GM18498 (cell line): ENCODE data around the gene DEK.

Experiments
- ATAC-seq: cut with Tn5 transposase; IDR thresholded peaks from one replicate; pipeline ENCODE4 v1.9.1; 2021; ENCODE audit warnings: mild to moderate bottlenecking, moderate library complexity; ENCODE audit not compliant: unreplicated experiment

The DEK gene

DNA sequence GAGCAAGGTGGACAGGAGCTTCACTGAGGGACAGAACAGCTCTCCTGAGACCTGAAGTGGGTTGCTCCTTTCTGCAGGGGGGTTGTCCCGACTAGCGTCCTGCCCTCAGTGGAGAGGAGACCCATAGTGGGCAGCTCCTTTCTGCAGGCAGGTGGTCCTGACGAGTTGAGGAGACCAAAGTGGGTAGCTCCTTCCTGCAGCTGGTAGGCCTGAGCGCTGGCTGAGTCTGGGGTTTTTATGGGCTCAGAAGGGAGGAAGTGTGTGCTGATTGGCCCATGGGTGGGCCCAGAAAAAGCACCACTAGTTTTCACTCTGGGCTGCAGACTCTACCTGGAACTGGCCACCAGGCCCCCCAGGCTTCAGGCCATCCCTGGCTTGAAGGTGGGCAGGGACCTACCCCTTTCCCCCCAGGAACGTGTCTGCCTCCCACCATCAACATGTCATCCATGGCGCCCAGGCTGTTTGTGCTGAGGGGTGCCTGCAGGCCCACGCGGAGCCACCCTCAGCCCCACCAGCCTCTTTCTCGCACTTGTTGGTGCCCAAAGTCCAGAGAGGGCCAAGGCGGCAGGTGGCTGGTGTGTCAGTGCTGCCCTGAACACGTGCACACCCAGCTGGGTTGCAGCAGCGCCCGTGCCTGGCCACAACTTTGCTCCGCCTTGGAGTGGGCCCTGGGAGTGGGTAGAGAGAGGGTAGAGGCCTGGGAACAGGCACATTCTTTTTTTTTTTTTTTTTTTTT, 1.6 kb upstream of the DEK start:
- ATAC-seq: no peak

DNA sequence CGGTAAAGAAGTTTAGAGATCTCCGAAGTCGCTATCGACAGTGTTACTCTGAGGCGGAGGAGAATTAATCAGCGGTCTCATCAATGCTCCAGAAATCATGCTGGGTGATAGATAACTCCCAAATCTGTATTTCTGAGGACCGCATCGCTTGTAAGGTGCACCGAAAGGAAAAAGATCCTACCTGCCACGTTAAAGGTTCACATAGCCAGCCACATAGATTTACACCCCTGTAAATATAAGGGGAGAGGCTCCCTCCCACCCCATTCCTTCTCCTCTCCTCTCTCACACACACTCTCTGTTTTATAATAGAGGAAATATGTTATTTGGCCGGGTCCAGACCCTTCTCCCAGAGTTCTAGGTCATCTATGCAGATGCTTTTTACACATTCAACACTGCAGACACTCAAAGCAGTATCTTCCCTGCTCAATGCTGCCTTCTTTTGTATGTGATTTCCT, 620 bp upstream of the DEK start:
- no peak for ATAC-seq

DNA sequence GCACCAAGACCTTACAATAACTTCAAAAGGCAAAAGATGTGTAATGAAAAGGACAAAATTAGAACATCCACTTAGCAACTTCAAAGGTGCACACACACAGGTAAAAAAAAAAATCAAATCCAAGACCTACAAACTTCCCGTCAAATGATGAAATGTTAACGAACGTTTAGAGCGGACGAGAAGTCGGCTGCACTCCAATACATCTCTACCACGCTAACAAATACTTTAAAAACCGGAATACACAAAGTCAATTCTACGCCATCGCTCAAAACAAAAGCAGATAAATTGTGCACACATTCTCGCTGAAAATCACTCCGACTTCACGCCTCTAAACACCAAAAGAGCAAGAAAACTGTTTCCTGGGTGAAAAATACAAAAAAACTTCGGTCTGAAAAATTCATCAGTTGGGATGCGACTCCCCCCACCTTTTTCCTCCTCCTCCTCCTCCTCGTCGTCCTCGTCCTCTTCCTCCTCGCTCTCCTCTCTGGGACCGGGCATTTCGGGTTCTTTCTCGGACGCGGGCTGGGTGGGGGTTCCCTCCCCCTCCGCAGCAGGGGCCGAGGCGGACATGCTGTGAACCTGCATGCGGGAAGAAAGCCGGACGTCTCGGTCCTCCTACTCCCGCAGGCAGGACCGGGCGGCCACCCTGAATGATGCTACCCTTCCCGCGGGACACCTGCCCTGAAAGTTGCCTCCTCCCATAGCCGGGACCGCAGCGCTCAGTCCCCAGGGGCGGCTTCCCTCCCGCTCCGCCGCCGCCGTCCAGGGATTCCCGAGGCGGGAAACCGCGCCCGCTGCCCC, 712 bp downstream of the DEK start:
- peak; percentile 2 for ATAC-seq

DNA sequence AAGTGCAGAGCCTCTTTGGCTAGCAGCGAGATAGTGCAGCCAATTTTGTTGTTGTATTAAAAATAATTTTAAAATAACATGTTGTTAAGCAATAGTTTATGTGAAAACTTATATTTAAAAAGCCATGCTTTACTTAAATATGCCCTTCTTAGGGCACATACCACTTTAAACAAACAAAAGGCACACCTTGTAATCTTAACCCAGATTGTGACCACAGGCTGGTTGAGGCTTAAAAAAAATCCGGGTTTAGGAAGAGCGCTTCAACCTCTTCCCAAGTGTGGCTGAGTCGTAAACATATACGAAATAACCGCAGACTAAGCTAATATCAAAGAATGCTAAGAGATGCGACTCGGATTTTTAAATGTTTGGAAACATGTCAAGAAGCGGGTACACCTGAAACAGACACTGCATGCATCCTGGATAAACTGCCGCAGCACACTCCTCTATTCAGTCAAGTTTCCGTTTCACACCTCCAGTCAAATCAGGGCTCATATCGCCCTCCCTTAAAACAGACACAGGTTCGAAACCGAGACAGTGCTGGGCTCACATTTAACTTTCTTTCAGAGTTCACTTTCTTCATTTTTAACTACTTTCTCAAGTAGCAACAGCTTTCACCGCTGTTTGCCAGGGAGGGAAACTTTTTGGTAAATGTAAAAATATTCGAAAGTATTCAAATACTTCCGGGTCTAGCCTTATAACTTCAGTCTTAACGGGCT, 1.5 kb downstream of the DEK start:
- ATAC-seq: peak; percentile 62

DNA sequence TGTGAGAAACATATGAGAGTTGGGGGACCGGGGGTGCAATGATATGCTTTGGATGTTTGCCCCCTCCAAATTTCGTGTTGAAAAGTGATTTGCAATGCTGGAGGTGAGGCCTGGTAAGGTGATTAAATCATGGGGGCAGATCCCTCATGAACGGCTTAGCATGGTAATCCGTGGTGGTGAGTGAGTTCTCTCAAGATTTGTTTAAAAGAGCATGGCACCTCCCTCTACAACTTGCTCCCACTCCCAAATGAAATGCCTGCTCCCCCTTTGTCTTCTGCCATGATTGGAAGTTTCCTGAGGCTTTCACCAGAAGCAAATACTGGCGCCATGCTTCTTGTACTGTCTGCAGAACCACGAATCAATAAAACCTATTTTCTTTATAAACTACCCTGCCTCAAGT, 2.5 kb downstream of the DEK start:
- no peak for ATAC-seq

DNA sequence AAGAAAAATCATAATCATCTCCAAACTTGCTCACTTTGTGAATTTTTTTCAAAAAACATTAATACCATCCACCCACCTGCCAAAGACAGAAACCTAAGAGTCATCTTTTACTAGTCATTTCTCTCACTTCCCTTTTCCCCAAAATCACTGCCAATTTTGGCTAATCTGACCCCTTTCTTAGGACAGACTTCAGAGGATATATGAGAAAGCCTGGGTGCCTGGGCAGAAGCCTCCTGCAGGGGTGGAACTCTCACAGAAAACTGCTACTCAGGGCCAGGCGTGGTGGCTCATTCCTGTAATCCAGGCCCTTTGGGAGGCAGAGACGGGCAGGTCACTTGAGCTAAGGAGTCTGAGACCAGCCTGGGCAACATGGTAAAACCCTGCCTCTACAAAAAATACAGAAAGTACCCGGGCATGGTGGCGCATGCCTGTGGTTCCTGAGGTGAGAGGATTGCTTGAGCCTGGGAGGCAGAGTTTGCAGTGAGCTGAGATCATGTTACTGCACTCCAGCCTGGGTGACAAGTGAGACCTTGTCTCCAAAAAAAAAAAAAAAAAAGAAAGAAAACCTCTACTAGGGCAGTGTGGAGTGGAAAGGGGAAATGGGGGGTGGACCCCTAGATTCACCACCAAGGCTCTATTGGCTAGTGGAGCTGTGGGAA, 3.8 kb downstream of the DEK start:
- ATAC-seq: peak; percentile 43

DNA sequence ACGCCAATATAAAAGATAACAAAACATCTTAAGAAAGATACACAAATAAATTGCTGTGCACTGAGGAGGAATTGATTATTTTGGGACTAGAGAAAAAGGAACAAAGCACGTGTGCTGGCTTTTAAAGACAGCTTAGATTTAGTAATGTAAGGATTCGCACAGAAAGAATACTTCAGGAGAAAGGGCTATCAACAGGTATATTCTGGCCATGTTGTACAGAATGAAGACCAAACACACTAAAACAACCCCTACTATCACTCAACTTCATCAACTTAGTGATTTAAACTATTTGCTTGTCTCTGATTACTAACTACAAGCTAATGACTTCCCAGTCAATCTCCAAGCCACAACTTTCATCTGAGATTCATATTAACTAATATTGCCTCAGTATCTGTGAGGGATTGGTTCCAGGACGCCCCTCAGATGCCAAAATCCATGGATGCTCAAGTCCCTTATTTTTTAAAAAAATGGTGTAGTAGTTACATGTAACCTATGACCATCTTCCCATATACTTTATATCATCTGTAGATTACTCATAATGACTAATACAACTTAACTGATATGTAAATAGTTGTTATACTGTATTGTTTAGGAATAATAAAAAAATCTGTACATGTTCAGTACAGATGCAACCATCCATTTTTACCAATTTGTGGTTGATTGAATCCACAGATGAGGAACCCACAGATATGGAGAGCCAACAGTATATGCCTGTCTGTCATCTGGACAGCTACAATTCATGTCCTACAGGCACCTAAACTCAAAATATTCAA, 4.5 kb downstream of the DEK start:
- no peak for ATAC-seq

DNA sequence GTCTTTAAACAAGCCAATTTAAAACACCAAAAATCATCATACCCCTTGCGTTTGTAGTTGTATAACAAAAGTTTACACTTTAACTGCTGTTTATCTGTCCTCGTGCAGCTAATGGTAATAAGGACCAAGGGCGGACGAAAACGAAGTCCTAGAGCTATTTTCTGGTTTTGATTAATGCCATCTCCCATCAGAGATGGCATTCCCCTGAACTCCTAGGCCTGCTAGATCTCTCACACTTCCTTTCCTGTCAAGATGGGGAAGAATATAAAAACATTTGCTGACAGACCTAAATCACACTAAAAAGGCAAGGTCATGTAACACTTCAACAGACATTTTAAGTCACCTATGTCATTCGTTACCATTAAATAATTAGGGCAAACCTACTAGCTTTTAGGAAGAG, 9.5 kb downstream of the DEK start:
- ATAC-seq: no peak

DNA sequence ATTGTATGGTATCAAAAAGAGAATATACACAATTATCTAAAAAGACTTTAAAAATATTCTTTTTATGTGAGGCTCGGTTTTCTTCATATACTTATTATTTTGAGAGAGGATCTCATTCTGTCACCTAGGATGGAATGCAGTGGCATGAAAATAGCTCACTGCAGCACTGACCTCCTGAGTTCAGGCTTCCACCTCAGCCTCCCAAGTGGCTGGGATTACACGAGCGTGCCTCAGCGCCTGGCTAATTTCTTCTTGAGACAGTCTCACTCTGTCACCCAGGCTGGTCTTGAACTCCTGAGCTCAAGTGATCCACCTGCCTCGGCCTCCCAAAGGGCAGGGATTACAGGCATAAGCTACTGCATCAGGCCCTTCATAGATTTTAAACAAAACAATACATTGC, 10.7 kb downstream of the DEK start:
- ATAC-seq: no peak

DNA sequence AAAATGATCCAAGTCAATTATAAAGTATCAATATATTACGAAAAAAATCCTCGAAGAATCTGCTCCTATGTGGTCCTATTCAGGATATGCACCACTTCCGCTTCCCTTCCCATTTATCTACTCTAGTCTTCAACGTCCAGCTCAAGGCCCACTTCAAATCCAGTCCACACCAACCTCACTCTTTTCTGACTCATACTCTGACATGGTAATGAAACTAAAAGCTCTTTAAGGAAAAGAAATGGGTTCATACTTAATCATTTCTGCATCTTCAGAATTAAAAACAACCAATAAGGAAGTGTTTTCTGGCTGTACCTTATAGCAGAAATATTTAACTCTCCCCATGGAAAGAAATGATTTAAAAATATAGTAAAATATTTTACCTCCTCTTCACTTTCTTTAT, 15.1 kb downstream of the DEK start:
- ATAC-seq: no peak

DNA sequence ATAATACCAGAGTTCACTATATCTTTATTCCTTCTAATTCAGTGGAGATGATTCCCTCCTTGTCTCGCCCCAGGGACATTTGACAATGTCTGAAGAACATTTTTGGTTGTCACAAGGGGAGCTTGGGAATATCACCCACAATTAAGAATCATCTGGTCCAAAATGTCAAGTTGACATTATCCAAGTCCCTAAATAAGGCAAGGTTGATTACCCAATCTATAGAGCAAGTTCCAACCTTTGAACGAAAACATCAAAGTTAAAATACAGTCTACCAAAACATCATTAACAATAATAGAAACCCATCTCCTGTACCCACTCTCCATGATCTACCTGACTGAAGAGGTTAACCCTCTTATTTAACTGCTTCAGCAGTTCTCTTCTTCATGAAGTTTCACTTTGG, 15.6 kb downstream of the DEK start:
- ATAC-seq: no peak

DNA sequence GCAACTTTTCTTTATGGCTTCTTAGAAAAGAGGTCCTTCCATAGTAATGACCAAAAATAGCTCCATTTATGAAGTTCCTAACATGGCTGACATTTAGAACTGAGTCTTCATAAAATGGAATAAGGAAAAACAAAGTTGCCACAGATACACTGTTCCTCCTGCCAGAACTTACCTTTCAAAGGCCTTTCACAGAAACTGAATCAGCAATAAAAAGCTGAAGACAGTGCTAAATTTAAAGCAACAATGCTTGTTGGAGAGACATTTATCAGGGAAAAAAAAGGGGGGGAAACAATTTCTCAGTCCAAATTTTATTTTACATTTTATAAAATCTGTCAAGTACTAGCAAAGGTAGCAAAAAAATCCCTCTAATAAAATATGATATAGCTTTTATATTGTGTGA, 17.3 kb downstream of the DEK start:
- no peak for ATAC-seq

DNA sequence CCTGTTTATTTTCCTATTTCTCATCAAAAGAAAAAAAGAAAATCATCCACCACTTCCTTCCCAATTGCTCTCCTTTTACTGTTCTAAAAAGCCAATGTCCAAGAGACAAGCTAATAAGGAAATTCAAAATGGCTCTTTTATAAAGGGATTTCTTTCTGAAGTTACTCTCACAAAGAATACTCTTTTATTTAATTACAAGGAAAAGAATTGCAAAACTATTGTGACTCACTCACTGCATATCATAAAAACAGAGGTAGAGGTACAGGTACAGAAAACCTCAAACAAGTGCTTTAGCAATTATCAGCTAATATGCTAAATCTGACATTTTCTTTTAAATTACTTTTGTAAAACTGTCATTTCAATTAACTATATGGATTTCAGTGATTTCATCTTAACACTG, 18.1 kb downstream of the DEK start:
- ATAC-seq: no peak

DNA sequence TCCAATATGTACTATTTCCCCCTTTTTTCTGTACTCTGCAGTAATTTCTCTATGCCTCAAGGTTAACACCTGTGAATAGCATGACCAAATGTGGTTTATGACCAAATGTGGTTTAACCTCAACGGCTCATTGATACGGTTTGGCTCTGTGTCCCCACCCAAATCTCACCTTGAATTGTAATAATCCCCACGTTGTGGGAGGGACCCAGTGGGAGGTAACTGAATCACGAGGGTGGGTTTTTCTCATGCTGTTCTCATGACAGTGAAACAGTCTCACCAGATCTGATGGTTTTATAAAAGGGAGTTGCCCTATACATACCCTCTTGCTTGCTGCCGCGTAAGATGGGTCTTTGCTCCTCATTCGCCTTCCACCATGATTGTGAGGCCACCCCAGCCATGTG, 18.7 kb downstream of the DEK start:
- no peak for ATAC-seq

DNA sequence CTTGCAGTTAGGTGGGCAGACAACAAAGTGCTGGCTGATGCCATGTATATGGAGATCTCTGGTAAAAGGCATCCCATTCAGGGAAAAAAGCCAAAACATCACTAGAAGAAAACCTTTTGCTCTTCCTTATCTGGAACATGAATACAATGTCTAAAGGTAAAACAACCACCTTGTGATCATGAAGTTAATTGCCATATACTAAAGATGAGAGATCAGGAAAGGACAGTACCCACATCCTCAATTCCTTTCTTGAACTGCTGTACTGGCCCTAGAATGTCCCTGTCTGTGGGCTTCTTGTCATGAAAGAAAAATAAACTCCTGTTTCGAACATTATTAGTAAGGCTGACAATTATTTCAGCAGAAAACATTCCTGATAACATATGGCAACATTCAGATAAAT, 19.3 kb downstream of the DEK start:
- no peak for ATAC-seq

DNA sequence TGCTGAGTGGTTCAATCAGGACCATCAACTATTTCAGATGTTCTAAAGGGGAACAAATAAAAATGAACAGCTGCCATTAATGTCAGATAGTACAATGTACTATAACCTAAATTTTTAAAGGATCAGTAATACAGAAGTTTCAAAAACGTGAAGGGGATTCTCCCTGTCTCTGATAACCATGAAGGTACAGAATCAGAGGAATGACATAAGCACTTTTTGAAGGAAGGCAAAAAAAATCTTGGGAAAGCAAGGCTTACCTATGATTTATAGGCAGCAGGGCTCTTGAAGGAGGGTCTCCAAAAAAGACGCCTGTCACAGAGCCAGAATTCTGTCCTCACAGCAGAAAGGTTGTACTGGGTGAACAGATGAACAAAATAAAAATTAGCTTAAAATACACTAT, 20.1 kb downstream of the DEK start:
- ATAC-seq: no peak

DNA sequence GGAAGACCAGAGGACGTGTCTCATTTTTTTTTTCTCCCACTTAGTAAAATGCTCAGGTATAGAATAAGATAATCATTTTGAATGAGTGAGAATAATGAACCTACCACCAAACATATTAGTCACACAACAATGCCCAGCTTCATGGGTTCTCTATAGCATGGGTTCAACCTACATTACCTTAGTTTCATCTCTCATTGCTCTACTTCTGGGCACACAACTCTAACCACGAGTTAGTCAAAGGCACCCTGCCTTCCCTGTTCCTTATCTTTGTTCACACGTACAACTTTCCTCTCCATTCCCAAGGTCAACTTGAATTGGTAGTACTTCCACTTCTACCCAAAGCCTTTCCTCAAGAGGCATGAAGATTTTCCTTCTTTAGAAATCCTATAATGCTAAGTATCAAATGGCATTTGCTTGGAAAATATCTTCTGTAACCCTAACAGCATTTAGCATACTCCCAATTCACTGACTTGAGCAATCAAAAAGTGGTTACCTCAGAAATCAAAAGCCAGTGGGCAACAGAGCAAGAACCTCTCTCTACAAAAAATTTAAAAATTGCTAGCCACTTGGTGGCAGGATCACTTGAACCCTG, 20.9 kb downstream of the DEK start:
- no peak for ATAC-seq

DNA sequence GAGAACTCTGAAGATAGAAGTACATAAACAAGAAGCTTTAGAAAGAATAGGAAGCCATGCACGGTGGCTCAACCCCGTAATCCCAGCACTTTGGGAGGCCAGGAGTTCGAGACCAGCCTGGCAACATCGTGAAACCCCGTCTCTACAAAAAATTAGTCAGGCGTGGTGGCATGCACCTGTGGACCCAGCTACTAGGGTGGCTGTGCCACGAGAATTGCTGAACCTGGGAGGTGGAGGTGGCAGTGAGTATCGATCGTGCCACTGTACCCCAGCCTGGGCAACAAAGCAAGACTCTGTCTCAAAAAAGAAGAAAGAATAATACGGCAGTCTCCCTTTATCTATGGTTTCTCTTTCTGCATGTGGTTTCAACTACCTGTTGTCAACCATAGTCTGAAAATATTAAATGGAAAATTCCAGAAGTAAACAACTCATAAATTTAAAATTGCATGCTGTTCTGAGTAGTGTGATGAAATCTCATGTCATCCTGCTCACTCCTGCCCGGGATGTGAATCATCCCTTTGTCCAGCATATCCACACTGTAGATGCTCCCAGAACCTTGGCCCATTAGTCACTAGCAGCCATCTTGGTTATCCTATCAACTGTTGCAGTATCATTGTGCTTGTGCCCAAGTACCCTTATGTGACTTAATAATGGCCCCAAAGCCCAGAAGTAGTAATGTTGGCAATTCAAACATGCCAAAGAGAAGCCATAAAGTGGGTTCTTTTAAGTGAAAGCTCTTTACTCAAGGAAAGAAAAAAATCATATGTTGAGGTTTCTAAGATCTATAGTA, 22.1 kb downstream of the DEK start:
- ATAC-seq: no peak
